Keratinocyte (primary cell): ENCODE results near the gene COA8. TPM values are rescaled to one million over a fixed set of nuclear protein-coding genes. Genes with fewer than 3 reads are reported as not detected.

Experiments
- DNase-seq: peaks from one replicate; pipeline ENCODE4 v3.0.0-alpha.2; 2011; ENCODE audit warnings: low read depth, missing footprints, low spot score
- FAIRE-seq: peaks from 2 replicates; lab custom pipeline; 2011; peaks lifted over from hg19 to GRCh38; lab: Jason Lieb, UNC
- H2AFZ ChIP-seq: 2 replicates; pipeline ENCODE4 v1.6.0; 2012; ENCODE audit warnings: low read length, control low read depth, inconsistent platforms; ENCODE audit not compliant: control insufficient read depth
- H3K27ac ChIP-seq: 2 replicates; pipeline ENCODE4 v1.5.1; 2011; ENCODE audit warnings: low read length; ENCODE audit not compliant: control insufficient read depth, insufficient read depth
- H3K27me3 ChIP-seq: 3 replicates; pipeline ENCODE4 v1.6.0; 2011; ENCODE audit warnings: low read length; ENCODE audit not compliant: control insufficient read depth, insufficient read depth; ENCODE audit errors: extremely low read depth
- H3K36me3 ChIP-seq, 2 experiments: 2 replicates in 1 of 2; 3 replicates in 1 of 2; pipeline ENCODE4 v1.5.1; 2011; ENCODE audit warnings: low read length in 2 of 2, mild to moderate bottlenecking in 1 of 2; ENCODE audit not compliant: control insufficient read depth in 2 of 2, insufficient read depth in 2 of 2; ENCODE audit errors: extremely low read depth in 1 of 2
- H3K4me1 ChIP-seq: 3 replicates; pipeline ENCODE4 v1.5.1; 2011; ENCODE audit warnings: low read length; ENCODE audit not compliant: control insufficient read depth, insufficient read depth; ENCODE audit errors: extremely low read depth
- H3K4me2 ChIP-seq: 3 replicates; pipeline ENCODE4 v1.6.0; 2011; ENCODE audit warnings: low read depth, low read length; ENCODE audit not compliant: control insufficient read depth, insufficient read depth; ENCODE audit errors: extremely low read depth
- H3K4me3 ChIP-seq, 3 experiments: fragments of 200-600 bp in 1 of 3; sonication (generic) in 1 of 3; 2 replicates in 2 of 3; 3 replicates in 1 of 3; pipeline ENCODE4 v1.5.1; 2011 to 2016; ENCODE audit warnings: low read length in 3 of 3, mild to moderate bottlenecking in 3 of 3, control low read depth in 2 of 3, inconsistent platforms in 1 of 3, low read depth in 1 of 3, mixed read lengths in 1 of 3, mixed run types in 1 of 3, moderate library complexity in 1 of 3; ENCODE audit not compliant: control insufficient read depth in 2 of 3, insufficient read depth in 2 of 3; ENCODE audit errors: extremely low read depth in 1 of 3
- H3K79me2 ChIP-seq: 2 replicates; pipeline ENCODE4 v1.6.0; 2012; ENCODE audit warnings: low read length; ENCODE audit not compliant: control insufficient read depth, insufficient read depth
- H3K9ac ChIP-seq: 3 replicates; pipeline ENCODE4 v1.6.0; 2011; ENCODE audit warnings: low read length; ENCODE audit not compliant: control insufficient read depth, insufficient read depth; ENCODE audit errors: extremely low read depth
- H3K9me1 ChIP-seq: 3 replicates; pipeline ENCODE4 v1.6.0; 2011; ENCODE audit warnings: low read length; ENCODE audit not compliant: control insufficient read depth, insufficient read depth; ENCODE audit errors: extremely low read depth
- H3K9me3 ChIP-seq: 2 replicates; pipeline ENCODE4 v1.5.1; 2012; ENCODE audit warnings: low read depth, low read length; ENCODE audit not compliant: control insufficient read depth
- H4K20me1 ChIP-seq: 3 replicates; pipeline ENCODE4 v1.6.0; 2011; ENCODE audit warnings: low read length; ENCODE audit not compliant: control insufficient read depth, insufficient read depth; ENCODE audit errors: extremely low read depth
- CTCF ChIP-seq, 3 experiments: IDR thresholded peaks in 1 of 3; conservative IDR thresholded peaks in 1 of 3; optimal IDR thresholded peaks in 1 of 3; 2 replicates in 2 of 3; 3 replicates in 1 of 3; pipeline versions ENCODE3 to v1.5.1; 2011; ENCODE audit warnings: low read length in 3 of 3, mild to moderate bottlenecking in 3 of 3, moderate library complexity in 2 of 3, control low read depth in 1 of 3, inconsistent platforms in 1 of 3; ENCODE audit not compliant: insufficient read depth in 2 of 3; ENCODE audit errors: extremely low read depth in 1 of 3
- EZH2 ChIP-seq: IDR thresholded peaks from one replicate; pipeline ENCODE4 v1.6.1; 2012; ENCODE audit warnings: inconsistent platforms, mild to moderate bottlenecking, low read length, moderate library complexity
- dilution Hi-C: fragments of 300-500 bp; cut with MboI; formaldehyde crosslinking; loops from one replicate; pipeline ENCODE4 v1.7.0; 2020; ENCODE audit warnings: low sequenced_read_pairs; ENCODE audit not compliant: extremely low pct_ligation_motif_present
- polyA plus RNA-seq, 5 experiments: library from polyadenylated mRNA; depleted of rRNA in 3 of 5; stranded (reverse) in 3 of 5; stranded (forward) in 1 of 5; unstranded in 1 of 5; fragments of >200 nt; gene quantifications; 1 replicate in 1 of 5; 2 replicates in 3 of 5; 3 replicates in 1 of 5; pipeline versions ENCODE4 v1.2.1 to v1.2.3, GENCODE V29; 2011 to 2012; ENCODE audit warnings: missing spikeins in 2 of 5, low read depth in 1 of 5, low replicate concordance in 1 of 5

The COA8 gene
- polyA plus RNA-seq, 1 donor (not counting 4 experiments of a cell fraction or from before 2014, with no cell fraction given): 24.8 TPM

DNA sequence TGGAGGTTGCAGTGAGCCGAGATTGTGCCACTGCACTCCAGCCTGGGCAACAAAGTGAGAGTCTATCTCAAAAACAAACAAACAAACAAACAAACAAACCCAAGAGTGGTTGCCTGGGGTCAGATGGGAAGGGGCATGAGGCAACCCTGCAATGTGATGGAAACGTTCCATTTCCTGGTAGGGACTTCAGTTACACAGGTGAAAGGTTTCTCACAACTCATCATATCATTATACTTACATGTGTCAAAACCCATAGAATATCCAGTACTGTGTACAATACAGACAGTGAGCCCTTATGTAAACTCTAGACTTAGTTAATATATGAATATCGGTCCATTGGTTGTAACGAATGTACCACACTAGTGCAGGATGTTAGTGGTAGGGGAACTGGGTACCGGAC lies 59.1 kb downstream of the COA8 start:
- no peak for DNase-seq
- dilution Hi-C loops: no loop called here
- H3K79me2 ChIP-seq: no peaks in the 10 kb centered on the region
- H2AFZ ChIP-seq: no peak overlapping the region
- no peaks in the 10 kb centered on the region for H3K9me1 ChIP-seq
- TF ChIP-seq CTCF (optimal IDR thresholded peaks at IDR 0.05 in 1 of 3, IDR thresholded peaks at IDR 0.05 in 1 of 3, conservative IDR thresholded peaks at IDR 0.05 in 1 of 3; ENCODE audit: extremely low read depth in 1 of 3, insufficient read depth in 2 of 3, low read length in 3 of 3): no peak
- TF ChIP-seq EZH2: no peak
- no peaks in the 10 kb centered on the region for H3K36me3 ChIP-seq
- H4K20me1 ChIP-seq: no peaks in the 10 kb centered on the region
- FAIRE-seq: no peak
- H3K4me2 ChIP-seq: no peak overlapping the region
- H3K4me3 ChIP-seq: no peak overlapping the region
- H3K9me3 ChIP-seq: no peaks in the 10 kb centered on the region
- no peak overlapping the region for H3K9ac ChIP-seq
- H3K27me3 ChIP-seq: no peaks in the 10 kb centered on the region
- H3K27ac ChIP-seq: no peak overlapping the region
- H3K4me1 ChIP-seq: peaks cover 13% of the 10 kb centered on the region

GRCh38 chr14:103623308-103623707 lies 60.5 kb downstream of the COA8 start:
- Histone ChIP-seq H3K4me3 (no peak overlapping the region), H3K9me3 (no peaks in the 10 kb centered on the region), H2AFZ (no peak overlapping the region), H3K9me1 (no peaks in the 10 kb centered on the region), H3K27me3 (no peaks in the 10 kb centered on the region), H3K4me1 (peaks cover 21% of the 10 kb centered on the region), H3K9ac (no peak overlapping the region), H4K20me1 (no peaks in the 10 kb centered on the region), H3K36me3 (no peaks in the 10 kb centered on the region), H3K4me2 (no peak overlapping the region), H3K79me2 (no peaks in the 10 kb centered on the region), H3K27ac (no peak overlapping the region)
- FAIRE-seq (no peak), DNase-seq (no peak)
- TF ChIP-seq EZH2 (no peak), CTCF (optimal IDR thresholded peaks at IDR 0.05 in 1 of 3, IDR thresholded peaks at IDR 0.05 in 1 of 3, conservative IDR thresholded peaks at IDR 0.05 in 1 of 3; ENCODE audit: extremely low read depth in 1 of 3, insufficient read depth in 2 of 3, low read length in 3 of 3) (no peak)
- dilution Hi-C loops: no loop called here
